Ureter (tissue), 1 donor: Measurements from ENCODE around the gene IL22RA2. TPM values are rescaled to one million over a fixed set of nuclear protein-coding genes. Genes with fewer than 3 reads are reported as not detected.
"Not testable (repeated sequence)": the region's sequence is repeated elsewhere in the genome, so short reads cannot be mapped to it uniquely, and the experiment has no call there.

Source experiments
- DNase-seq: peaks from one replicate; pipeline ENCODE4 v3.0.0-alpha.2; 2020; ENCODE audit warnings: low spot score
- total RNA-seq: library from RNA; stranded (reverse); gene quantifications from one replicate; pipeline ENCODE4 v1.2.4, GENCODE V29; 2023
- donor health status: DM: yes; HTN: yes; CAD: no.

The IL22RA2 gene
- total RNA-seq, 1 donor from 2014 or later: not detected

DNA sequence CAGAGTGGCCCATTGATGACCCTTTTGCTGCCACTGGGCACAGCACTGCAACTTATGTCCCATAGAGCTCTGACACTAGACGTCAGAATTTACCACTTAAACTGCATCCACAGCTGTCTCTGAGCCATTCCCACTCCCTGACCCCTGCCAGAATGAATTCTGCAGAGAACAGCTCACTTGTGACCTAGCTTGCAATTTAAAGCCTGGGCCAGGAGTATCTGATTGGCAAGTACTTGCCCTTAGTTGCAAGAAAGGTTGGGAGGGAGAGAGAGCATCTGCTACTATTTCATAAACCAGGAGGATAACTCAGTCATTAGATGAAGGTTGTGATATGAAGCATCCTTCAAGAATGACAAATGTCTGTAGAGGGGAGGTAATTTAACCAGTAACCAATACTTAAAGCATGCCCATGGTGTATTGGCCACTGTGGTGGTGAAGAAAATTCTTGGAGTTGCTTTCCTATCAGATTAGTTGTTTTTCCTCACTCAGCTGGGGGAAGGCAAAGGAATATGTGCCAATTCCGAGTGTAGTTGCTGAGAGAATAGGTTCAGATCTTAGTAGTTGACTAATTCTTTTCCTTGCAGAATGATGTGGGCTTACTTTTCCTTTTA, 46.5 kb downstream of the IL22RA2 start:
- DNase-seq: no peak

DNA sequence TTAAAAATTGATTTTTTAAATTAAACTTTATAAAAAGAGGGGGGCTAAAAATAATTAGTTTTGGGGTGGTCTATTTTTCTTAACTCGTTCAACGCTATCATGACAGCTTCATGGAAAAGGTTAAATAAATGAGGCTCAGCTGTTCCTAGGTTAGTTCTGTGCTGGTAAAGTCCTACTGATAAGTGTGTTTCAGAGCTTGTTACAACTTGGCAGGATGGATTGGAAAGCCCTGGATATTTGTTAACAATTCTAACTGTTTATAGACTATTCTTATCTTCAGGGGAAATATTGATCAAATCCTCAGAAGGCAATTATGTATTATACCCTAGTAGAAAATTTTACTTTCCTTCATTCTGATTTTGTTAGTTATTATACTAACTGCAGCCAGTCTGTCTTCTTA, 50.4 kb downstream of the IL22RA2 start:
- no peak for DNase-seq

DNA sequence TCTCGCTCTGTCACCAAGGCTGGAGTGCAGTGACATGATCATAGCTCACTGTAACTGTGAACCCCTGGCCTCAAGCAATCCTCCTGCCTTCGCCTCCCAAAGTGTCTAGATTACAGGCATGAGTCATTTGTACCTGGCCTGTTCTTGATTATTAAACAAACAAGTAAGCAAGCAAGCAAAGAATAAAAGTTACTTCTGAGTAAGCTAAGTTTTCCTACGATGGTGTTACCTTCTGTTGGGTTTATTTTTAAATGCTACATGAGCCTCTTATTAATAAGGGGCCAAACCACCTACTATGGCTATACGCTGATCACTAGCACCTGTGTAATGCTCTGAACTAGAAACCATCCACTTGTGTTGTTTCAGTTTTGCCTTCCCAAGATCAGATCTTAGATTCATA, 50.8 kb downstream of the IL22RA2 start:
- no peak for DNase-seq

DNA sequence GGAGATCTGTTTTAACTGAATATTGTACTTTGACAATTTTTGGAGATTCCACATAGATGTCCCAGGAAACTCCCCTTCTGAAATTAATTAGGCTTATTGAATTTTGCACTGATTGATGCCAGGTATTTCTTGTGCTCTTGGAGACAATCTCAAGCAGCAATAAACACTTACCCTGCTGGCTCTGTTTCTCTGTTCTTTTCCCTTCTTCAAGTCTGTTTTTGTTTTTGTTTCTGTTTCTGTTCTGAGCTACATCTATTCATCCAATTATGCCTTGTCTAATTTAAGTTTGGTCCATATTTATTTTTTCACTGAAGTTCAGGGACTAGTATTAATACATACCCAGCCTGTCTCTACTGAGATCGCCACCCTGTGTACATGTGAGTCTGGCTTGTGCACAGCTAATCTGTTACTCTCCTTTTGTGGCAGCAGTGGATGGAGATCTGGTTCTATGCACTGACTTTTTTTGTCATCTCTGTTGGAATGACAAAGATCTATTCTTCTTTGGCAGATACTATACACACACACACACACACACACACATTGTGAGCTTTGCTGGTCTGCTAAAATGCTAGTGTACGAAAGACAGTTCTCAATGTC, 51.9 kb downstream of the IL22RA2 start:
- no peak for DNase-seq

- no peak for DNase-seq
Observed at GRCh38 chr6:137120748-137121147, 52.7 kb downstream of the IL22RA2 start.

DNA sequence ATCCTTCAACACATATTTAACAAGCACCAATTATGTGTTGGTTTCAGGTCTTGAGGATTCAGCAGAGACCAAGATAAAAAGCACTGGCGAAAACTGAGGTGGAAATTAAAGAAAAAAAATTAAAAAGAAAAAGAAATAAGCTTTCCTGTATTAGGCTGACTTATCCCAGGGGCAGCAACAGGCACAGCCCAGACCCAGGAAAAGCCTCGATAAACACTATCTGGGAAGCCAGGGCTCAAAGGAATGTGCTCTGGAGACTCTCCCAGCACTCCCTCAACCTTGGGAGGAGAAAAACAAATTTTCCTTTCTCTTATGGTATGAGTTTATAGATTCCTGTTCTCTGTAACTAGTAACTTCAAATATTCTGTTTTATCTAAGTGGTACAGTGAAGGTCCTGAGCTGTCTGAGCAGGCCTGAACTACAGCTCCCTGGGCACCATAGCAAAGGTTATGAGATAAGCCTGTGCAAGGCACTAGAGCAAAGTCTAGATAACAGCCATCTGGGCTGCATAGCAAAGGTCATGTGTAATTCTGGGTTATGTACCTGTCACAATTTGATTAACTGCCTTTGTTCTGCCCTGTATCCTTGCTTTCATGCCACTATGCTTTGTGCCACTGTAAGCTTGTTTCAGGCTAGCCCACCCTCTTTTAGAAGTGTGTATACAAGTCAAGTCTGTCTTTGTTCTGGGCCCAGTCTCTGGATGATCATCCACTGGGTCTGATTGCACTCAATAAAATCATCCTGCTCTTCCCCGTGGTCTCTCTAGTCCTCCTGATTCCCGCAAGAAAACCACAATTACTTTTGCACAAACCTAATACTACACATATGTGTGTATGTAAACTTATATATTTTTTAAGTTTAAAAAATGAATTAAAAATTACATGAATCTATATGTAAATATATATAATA, 54.0 kb downstream of the IL22RA2 start:
- DNase-seq: no peak

- DNase-seq: no peak
Observed at GRCh38 chr6:137117581-137117980, 55.9 kb downstream of the IL22RA2 start.

GRCh38 chr6:137116807-137117206, 56.6 kb downstream of the IL22RA2 start:
- DNase-seq: no peak

GRCh38 chr6:137115658-137116057, 57.8 kb downstream of the IL22RA2 start:
- DNase-seq: no peak

DNA sequence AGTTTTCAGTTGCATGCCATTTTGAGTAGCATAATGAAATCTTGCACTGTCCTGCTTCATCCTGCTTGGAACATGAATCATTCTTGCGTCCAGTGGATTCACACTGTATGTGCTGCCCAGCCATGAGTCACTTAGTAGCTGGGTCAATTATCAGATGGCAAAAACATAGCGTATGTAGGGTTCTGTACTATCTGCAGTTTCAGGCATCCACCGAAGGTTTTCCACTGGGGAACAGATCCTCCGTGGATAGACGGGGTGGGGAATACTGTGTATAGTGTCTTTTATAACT, 61.4 kb downstream of the IL22RA2 start:
- no peak for DNase-seq

GRCh38 chr6:137111296-137112066, 62.0 kb downstream of the IL22RA2 start:
- no peak for DNase-seq

- no peak for DNase-seq
Observed at GRCh38 chr6:137107767-137108105, 65.7 kb downstream of the IL22RA2 start.

DNA sequence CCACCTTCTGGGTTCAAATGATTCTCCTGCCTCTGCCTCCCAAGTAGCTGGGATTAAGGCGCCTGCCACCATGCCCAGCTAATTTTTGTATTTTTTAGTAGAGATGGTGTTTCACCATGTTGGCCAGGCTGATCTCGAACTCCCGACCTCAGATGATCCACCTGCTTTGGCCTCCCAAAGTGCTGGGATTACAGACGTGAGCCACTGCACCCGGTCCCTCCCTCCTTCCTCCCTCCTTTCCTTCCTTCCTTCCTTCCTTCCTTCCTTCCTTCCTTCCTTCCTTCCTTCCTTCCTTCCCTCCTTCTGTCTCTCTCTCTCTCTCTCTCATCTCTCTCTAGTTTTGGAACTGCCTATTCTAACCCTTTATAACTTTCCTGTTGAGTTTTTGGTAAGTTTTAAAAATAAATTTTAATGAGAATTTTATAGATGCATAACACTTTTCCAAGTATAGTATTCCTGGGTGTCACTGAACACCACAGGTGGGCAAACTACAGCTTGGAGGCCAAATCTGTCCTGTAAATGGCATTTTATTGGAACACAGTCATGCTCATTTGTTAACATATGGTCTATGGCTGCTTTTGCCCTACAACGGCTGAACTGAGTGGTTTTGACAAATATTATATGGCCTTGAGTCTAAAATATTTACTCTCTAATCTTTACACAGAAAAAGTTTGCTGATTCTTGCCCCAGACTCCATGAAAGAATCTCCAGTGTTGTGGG, 66.2 kb downstream of the IL22RA2 start:
- DNase-seq: not testable (repeated sequence)

DNA sequence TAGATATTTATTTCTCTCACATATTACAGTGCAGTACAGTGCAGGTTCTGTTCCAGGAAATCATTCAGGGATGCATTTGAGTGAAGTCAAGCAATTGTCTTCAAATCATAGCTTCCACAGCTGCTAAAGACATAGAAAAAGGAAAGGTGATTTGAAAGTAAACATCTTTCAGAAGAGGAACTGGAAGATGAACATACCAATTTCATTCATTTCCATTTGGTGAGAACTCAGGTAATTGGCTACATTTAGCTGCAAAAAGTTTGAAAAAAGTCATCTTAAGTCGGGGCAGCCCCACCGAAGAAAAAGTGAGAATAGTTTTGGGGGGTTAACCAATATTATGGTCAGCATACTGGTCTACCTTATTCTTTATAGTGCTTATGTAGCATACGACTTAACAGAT, 67.3 kb downstream of the IL22RA2 start:
- no peak for DNase-seq

DNA sequence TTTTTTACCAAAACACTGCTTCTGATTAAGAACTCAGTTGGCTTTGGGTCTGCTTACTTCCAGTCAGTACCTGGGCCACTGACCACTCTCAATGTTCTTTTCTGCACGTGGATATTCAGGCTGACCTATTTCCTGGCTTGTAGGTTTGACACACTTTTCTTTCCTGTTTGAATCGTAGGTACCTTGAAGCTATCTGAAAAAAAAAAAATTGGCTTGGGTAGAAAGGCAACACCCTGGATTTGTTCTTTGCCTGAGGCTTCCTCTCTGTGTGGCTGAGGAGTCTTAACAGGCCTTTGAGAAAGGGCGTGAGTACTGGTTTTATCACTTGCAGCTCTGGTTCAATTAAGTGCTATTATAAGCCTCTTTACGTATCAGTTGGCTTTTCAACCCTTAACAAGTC, 68.1 kb downstream of the IL22RA2 start:
- DNase-seq: no peak

DNA sequence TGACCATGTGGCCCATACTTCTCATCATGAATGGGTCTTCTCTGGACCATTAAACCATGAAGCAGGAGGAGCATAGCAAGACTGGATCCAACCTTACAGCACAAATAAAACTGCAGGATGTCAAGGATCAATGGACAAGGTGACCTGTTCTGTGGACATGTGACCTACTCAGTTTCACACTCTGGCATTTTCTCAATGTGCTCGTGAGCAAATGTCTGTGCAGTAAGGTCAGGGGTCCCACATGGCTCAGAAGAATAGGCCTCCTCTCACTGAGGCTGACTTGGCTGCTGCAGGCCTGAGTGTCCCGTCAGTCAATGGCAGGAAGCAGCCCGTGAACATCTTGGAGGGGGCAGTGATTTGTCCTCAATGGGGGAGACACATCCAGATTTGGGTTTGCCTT, 68.5 kb downstream of the IL22RA2 start:
- no peak for DNase-seq

- no peak for DNase-seq
Observed at GRCh38 chr6:137102851-137103492, 70.5 kb downstream of the IL22RA2 start.

- no peak for DNase-seq
Observed at GRCh38 chr6:137102050-137102848, 71.2 kb downstream of the IL22RA2 start.

- DNase-seq: no peak
Observed at GRCh38 chr6:137099689-137100403, 73.6 kb downstream of the IL22RA2 start.

- DNase-seq: no peak
Observed at GRCh38 chr6:137097526-137097925, 75.9 kb downstream of the IL22RA2 start.
